AG09309 (cell line): Measurements from ENCODE around the gene RBCK1.

ENCODE experiments used
- DNase-seq: peaks from one replicate; pipeline ENCODE4 v3.0.0-alpha.2; 2010; ENCODE audit warnings: low read depth
- H3K4me3 ChIP-seq: 2 replicates; pipeline ENCODE4 v1.5.1; 2011; ENCODE audit warnings: mild to moderate bottlenecking, low read depth, low read length, moderate library complexity; ENCODE audit not compliant: control insufficient read depth
- TF ChIP-seq, protein P1 (sequence below): IDR thresholded peaks from 2 replicates; pipeline ENCODE4 v1.5.1; 2011; ENCODE audit warnings: mild to moderate bottlenecking, low read depth, low read length, inconsistent platforms; ENCODE audit not compliant: insufficient read depth, control insufficient read depth; ENCODE audit errors: missing control alignments

RBCK1 gene

DNA sequence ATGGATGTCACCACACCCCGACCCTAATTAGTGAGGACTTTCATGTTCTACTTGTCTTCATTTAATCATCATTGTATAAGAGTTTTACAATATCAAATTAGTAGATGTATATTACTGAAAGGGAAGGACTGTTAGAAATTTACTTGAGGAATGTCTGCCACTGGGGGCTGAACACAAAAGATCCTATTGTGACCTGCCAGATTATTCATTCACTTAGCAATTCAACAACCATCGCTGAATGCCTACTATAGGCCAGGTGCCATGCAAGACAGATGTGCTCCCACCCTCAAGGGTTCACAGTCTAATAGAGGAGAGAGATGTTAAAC lies 8.0 kb upstream of the RBCK1 start:
- TF ChIP-seq, protein P1, sequence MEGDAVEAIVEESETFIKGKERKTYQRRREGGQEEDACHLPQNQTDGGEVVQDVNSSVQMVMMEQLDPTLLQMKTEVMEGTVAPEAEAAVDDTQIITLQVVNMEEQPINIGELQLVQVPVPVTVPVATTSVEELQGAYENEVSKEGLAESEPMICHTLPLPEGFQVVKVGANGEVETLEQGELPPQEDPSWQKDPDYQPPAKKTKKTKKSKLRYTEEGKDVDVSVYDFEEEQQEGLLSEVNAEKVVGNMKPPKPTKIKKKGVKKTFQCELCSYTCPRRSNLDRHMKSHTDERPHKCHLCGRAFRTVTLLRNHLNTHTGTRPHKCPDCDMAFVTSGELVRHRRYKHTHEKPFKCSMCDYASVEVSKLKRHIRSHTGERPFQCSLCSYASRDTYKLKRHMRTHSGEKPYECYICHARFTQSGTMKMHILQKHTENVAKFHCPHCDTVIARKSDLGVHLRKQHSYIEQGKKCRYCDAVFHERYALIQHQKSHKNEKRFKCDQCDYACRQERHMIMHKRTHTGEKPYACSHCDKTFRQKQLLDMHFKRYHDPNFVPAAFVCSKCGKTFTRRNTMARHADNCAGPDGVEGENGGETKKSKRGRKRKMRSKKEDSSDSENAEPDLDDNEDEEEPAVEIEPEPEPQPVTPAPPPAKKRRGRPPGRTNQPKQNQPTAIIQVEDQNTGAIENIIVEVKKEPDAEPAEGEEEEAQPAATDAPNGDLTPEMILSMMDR = no peak
- DNase-seq = no peak
- H3K4me3 ChIP-seq = no peak overlapping the region

GRCh38 chr20:400454-401275 lies 7.4 kb upstream of the RBCK1 start:
- H3K4me3 ChIP-seq = no peak overlapping the region
- DNase-seq = no peak
- TF ChIP-seq, protein P1 = no peak

DNA sequence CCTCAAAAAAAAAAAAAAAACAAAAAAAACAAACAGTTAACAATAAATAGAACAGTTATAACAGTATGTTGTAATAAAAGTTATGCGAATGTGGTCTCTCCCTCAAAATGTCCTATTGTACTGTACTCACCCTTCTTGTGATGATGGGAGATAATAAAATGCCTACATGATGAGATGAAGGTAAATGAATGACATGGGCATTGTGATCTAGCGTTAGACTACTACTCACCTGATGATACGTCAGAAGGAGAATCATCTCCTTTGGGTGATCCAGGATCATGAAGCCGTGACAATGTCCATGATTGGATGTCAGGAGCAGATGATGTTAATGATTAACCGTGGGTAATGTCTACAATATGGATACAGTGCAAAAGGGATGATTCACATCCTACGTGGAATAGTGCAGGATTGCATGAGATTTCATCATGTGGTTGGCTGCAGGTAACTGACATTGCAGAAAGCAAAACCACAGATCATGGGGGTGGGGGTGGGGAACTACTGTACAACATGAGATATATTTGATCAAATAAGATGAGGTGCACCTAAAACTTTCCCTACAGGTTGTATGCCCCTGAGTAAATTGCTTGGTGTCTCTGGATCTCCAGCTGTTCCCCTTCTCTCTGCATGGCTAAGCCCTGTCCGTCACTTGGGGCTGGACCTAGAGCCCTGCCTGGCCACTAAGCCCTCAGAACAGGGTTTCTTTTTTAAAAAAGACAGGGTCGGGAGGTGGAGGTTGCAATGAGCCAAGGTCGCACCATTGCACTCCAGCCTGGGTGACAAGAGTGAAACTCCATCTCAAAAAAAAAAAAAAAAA lies 6.2 kb upstream of the RBCK1 start:
- DNase-seq = peak; percentile 62
- TF ChIP-seq, protein P1 = no peak
- H3K4me3 ChIP-seq = no peak overlapping the region

DNA sequence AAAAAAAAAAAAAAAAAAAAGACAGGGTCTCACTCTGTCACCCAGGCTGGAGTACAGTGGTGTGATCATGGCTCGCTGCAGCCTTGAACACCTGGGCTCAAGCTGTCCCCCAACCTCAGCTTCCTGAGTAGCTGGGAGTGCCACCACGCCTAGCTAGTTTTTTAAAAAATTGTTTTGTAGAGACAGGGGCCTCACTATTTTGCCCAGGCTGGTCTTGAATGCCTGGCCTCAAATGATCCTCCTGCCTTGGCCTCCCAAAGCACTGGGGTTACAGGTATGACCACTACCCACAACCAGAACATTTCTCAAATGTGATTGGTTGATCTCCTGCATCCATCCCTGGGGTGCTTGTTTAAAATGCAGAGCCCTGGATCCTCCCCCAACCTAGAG lies 5.6 kb upstream of the RBCK1 start:
- no peak overlapping the region for H3K4me3 ChIP-seq
- DNase-seq = no peak
- TF ChIP-seq, protein P1 = no peak

GRCh38 chr20:402898-403581 lies 5.1 kb upstream of the RBCK1 start:
- TF ChIP-seq, protein P1 = no peak
- no peak for DNase-seq
- no peak overlapping the region for H3K4me3 ChIP-seq

DNA sequence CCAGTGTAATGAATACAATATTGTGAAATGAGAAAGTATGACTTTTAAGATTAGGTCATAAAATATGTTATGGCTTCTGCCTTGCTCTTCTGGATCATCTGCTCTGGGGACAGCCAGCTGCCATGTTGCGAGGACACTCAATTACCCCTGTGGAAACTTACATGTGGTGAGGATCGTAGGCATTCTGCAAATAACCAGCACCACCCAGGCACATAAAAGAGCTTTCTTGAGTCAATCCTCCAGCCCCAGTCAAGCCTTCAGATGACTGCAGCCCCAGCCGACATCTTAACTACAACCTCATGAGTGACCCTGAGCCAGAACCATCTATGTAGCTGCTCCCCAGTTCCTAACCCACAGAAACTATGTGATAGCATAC lies 4.5 kb upstream of the RBCK1 start:
- no peak overlapping the region for H3K4me3 ChIP-seq
- DNase-seq = no peak
- TF ChIP-seq, protein P1 = no peak
